ENCODE measurements around the gene ZNF354B. TPM values are rescaled to one million over a fixed set of nuclear protein-coding genes. Genes with fewer than 3 reads are reported as not detected.

Gene ZNF354B
- total and polyA plus RNA-seq, 2 of the 8 experiments (the other 6 are each of a cell fraction or from before 2014, with no cell fraction given): 5.0 to 10.8 TPM

- TF ChIP-seq HDAC2 (IDR thresholded peaks at IDR 0.05; ENCODE audit: borderline replicate concordance in 1 of 2, low read depth in 2 of 2, low read length in 2 of 2): no peak
- TF ChIP-seq BCL11A (IDR thresholded peaks at IDR 0.05; ENCODE audit: low read depth in 2 of 2, low read length in 2 of 2): no peak
- TF ChIP-seq SP2 (IDR thresholded peaks at IDR 0.05; ENCODE audit: low read length): no peak
Measured at GRCh38 chr5:178820001-178820400, 39.8 kb upstream of the ZNF354B start (continued).

Data from H1 (cell line).